Stimulated activated naive B cell treated with anti-CD40 and anti-IgM and Interleukin-4, amounts not matched to agents 10 μg/mL and 1 μg/mL and 100 μg/mL, for 72 hours (primary cell): ENCODE results near the gene RNF111.
"Not testable (repeated sequence)": the region's sequence is repeated elsewhere in the genome, so short reads cannot be mapped to it uniquely, and the experiment has no call there.

Experiments used
- ATAC-seq, 2 donors: fragments of 150-1000 bp; cut with Tn5 transposase; replicated peaks; 2 replicates each; pipeline ENCODE4 v1.10.0; 2021; ENCODE audit warnings: moderate library complexity in 1 of 2
- DNase-seq: peaks from one replicate; pipeline ENCODE4 v3.0.0; 2021
- H3K27ac Mint-ChIP-seq: one replicate; pipeline ENCODE4 v1.8.0; 2022; ENCODE audit warnings: mild to moderate bottlenecking, mixed read lengths
- H3K27me3 Mint-ChIP-seq, 2 donors: one replicate each; pipeline ENCODE4 v1.8.0; 2022; ENCODE audit warnings: mixed read lengths in 2 of 2
- H3K36me3 Mint-ChIP-seq, 2 donors: one replicate each; pipeline ENCODE4 v1.8.0; 2022; ENCODE audit warnings: mixed read lengths in 2 of 2, mild to moderate bottlenecking in 1 of 2
- H3K4me1 Mint-ChIP-seq, 2 donors: one replicate each; pipeline ENCODE4 v1.8.0; 2022; ENCODE audit warnings: mixed read lengths in 2 of 2, mild to moderate bottlenecking in 1 of 2
- H3K4me3 Mint-ChIP-seq, 2 donors: one replicate each; pipeline ENCODE4 v1.8.0; 2022; ENCODE audit warnings: mild to moderate bottlenecking in 2 of 2, mixed read lengths in 2 of 2, moderate library complexity in 1 of 2
- H3K9me3 Mint-ChIP-seq, 2 donors: one replicate each; pipeline ENCODE4 v1.8.0; 2022; ENCODE audit warnings: mixed read lengths in 2 of 2, mild to moderate bottlenecking in 1 of 2

The RNF111 gene

GRCh38 chr15:59144594-59144993, 157.1 kb downstream of the RNF111 start:
- Mint-ChIP-seq H3K27ac (peak overlapping the region; percentile 47), H3K36me3 (peaks cover 40 to 52% of the 10 kb centered on the region in 2 donors), H3K4me1 (peaks cover 14 to 22% of the 10 kb centered on the region in 2 donors)
- H3K4me3 Mint-ChIP-seq, H3K27me3 Mint-ChIP-seq, H3K9me3 Mint-ChIP-seq, DNase-seq, ATAC-seq: not testable (repeated sequence)
